ENCODE measurements around the gene ACKR3. TPM values are rescaled to one million over a fixed set of nuclear protein-coding genes. Genes with fewer than 3 reads are reported as not detected.

The ACKR3 gene
- total and polyA plus RNA-seq, 10 of the 15 experiments (the other 5 are each of a cell fraction or from before 2014, with no cell fraction given) = 3.0 to 154 (median 6.4) TPM

DNA sequence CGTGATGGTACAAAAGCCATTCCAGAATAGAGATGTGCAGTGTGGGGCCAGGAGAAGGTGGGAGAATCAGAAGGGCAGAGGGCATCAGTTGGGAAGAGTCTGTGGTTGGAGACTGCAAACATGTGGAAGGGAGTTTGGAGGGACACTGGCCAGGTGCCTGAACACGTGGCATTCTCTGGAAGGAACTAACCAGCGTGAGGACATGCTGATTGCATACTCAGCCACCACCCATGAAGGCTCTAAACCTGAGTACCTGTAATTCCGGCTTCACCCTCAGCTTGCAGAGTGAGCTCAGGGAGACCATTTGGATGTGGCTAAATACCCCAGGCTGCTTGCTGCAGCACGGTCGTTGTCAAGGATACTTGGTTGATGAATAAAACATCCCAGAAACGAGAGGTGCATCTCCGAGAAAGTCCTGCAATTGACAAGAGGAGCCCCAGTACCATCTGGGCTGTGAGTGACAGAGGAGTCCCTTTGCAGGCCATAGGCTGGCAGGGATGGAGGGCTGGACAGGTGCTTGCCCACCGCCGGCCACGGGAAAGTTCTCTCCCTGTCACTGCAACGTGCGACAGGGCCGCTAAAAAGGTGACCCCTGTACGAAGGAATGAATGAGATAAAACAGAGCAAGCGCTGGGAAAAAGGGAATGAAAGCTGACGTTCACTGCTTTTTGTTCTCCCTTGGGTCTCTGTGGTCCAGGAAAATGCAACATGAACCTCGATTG is 5.0 kb downstream of the ACKR3 start:
- CTCF ChIA-PET = interaction anchor here (1.9 kb wide), 1 partner anchor 62 kb away, joined by 7 read pairs; no protein-coding TSS in a partner anchor
- SMC1A ChIA-PET (ENCODE audit: uncharacterized antibody, unreplicated experiment) = interaction anchor here (1.0 to 1.2 kb wide), 2 partner anchors 24 to 61 kb away, joined by 3 read pairs; no protein-coding TSS in a partner anchor
- Histone ChIP-seq H3K27me3 (replicated peaks in 1 of 2; ENCODE audit: control insufficient read depth in 2 of 2, insufficient read depth in 2 of 2, low read length in 1 of 2) (no peaks in the 10 kb centered on the region), H3K4me2 (ENCODE audit: control insufficient read depth, insufficient read depth) (peak overlapping the region; percentile 41; the same call in 1 of the 2 replicates), H2AFZ (ENCODE audit: control insufficient read depth, low read depth, low read length) (no peak overlapping the region), H3K4me3 (peak overlapping the region; percentile 11; the same call in 1 of the 2 replicates), H3K9me3 (replicated peaks; ENCODE audit: control insufficient read depth, insufficient read depth, low read length) (no peaks in the 10 kb centered on the region), H3K36me3 (ENCODE audit: control insufficient read depth in 2 of 2, insufficient read depth in 2 of 2, low read length in 1 of 2) (no peaks in the 10 kb centered on the region; a peak in 1 of 4 replicates), H3K4me1 (ENCODE audit: control insufficient read depth, insufficient read depth, low read length) (peaks cover 9% of the 10 kb centered on the region), H3K27ac (ENCODE audit: control insufficient read depth, insufficient read depth) (no peak overlapping the region), H3K79me2 (ENCODE audit: control insufficient read depth, insufficient read depth, low read length) (peaks cover 32% of the 10 kb centered on the region), H4K20me1 (ENCODE audit: control insufficient read depth, insufficient read depth) (peaks cover 2% of the 10 kb centered on the region; the same call in 1 of the 2 replicates), H3K9ac (ENCODE audit: control insufficient read depth, insufficient read depth, low read length) (no peak overlapping the region)
- POLR2A ChIA-PET = no interaction called here
- in situ Hi-C loops (cut with MboI) = no loop called here
- FAIRE-seq = no peak
- intact Hi-C loops (cut with micrococcal nuclease; ENCODE audit: unreplicated experiment) = no loop called here
- RAD21 ChIA-PET (ENCODE audit: unreplicated experiment) = no interaction called here
- no TSS peak for BruUV-seq (replicated peaks)
- 74% methylated on average over 18 of the region's 18 CpGs for WGBS (ENCODE audit: insufficient coverage, insufficient replicate concordance, low lambda C conversion rate, missing lambda C conversion rate)
- no peak for DNase-seq (ENCODE audit: low read depth, low spot score)
- no peak for ATAC-seq
- no peak for TF ChIP-seq RAD21 (IDR thresholded peaks at IDR 0.05; ENCODE audit: insufficient read depth, low read depth, low read length)
- TF ChIP-seq MXI1 (IDR thresholded peaks at IDR 0.05; ENCODE audit: low read depth, low read length) = peak; percentile 50; the same call in 1 of the 2 replicates
- TF ChIP-seq TCF3 (IDR thresholded peaks at IDR 0.05; ENCODE audit: borderline replicate concordance, insufficient read depth, low read depth, low read length) = no peak
- TF ChIP-seq PAX5 (IDR thresholded peaks at IDR 0.05; ENCODE audit: borderline replicate concordance, low read depth, low read length) = no peak
- TF ChIP-seq STAT1 (conservative IDR thresholded peaks at IDR 0.05) = no peak
- TF ChIP-seq HDAC6 (IDR thresholded peaks at IDR 0.05; ENCODE audit: unreplicated experiment) = no peak

DNA sequence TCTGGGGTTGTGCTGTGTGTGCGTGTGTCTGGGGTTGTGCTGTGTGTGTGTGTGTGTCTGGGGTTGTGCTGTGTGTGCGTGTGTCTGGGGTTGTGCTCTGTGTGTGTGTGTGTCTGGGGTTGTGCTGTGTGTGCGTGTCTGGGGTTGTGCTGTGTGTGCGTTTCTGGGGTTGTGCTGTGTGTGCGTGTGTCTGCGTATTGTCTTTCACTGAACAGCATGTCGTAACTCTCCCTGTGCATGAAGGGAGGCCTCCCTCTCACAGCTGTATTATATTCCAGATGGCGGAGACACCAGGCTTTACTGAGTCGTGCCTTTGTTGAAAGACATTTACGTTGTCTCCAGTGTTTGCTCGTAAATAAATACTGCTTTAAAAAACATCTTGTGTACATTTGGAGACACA is 5.9 kb downstream of the ACKR3 start:
- H3K4me2 ChIP-seq (ENCODE audit: control insufficient read depth, insufficient read depth) = no peak overlapping the region
- no peaks in the 10 kb centered on the region for H3K27me3 ChIP-seq (replicated peaks in 1 of 2; ENCODE audit: control insufficient read depth in 2 of 2, insufficient read depth in 2 of 2, low read length in 1 of 2)
- H3K9me3 ChIP-seq (replicated peaks; ENCODE audit: control insufficient read depth, insufficient read depth, low read length) = no peaks in the 10 kb centered on the region; the same call in 2 of the 3 replicates
- ChIA-PET POLR2A (no interaction called here), CTCF (interaction anchor here (2.0 kb wide), 1 partner anchor 63 kb away, joined by 8 read pairs; no protein-coding TSS in a partner anchor), RAD21 (ENCODE audit: unreplicated experiment) (no interaction called here), SMC1A (ENCODE audit: uncharacterized antibody, unreplicated experiment) (interaction anchor here (1.1 kb wide), 1 partner anchor 62 kb away, joined by 4 read pairs; no protein-coding TSS in a partner anchor)
- DNase-seq (ENCODE audit: low read depth, low spot score) = no peak
- WGBS (ENCODE audit: insufficient coverage, insufficient replicate concordance, low lambda C conversion rate, missing lambda C conversion rate) = 86% methylated on average over 9 of the region's 11 CpGs
- intact Hi-C loops (cut with micrococcal nuclease; ENCODE audit: unreplicated experiment) = no loop called here
- no peak for TF ChIP-seq FOXM1 (IDR thresholded peaks at IDR 0.05; ENCODE audit: low read depth, low read length)
- TF ChIP-seq POU2F2 (IDR thresholded peaks at IDR 0.05; ENCODE audit: borderline replicate concordance, low read depth, low read length) = peak; percentile 16; the same call in 1 of the 3 replicates
- no peak for TF ChIP-seq FOXK2 (IDR thresholded peaks at IDR 0.05)
- no peak for TF ChIP-seq YY1 (IDR thresholded peaks at IDR 0.05; ENCODE audit: low read depth, low read length)
- TF ChIP-seq NR2C2 (IDR thresholded peaks at IDR 0.05; ENCODE audit: borderline replicate concordance, control insufficient read depth, insufficient read length, low read depth) = no peak
- no peak for TF ChIP-seq RELA (IDR thresholded peaks at IDR 0.05; ENCODE audit: borderline replicate concordance, partially characterized antibody)
- no peak for TF ChIP-seq DPF2 (IDR thresholded peaks at IDR 0.05)
- TF ChIP-seq TBL1XR1 (IDR thresholded peaks at IDR 0.05; ENCODE audit: low read depth, low read length) = no peak
- peak; percentile 68; the same call in 1 of the 2 replicates for TF ChIP-seq POLR2AphosphoS5 (IDR thresholded peaks at IDR 0.05; ENCODE audit: low read length)
- TF ChIP-seq POLR2AphosphoS2 (IDR thresholded peaks at IDR 0.05; ENCODE audit: low read depth, low read length) = no peak
- TF ChIP-seq, protein P1, sequence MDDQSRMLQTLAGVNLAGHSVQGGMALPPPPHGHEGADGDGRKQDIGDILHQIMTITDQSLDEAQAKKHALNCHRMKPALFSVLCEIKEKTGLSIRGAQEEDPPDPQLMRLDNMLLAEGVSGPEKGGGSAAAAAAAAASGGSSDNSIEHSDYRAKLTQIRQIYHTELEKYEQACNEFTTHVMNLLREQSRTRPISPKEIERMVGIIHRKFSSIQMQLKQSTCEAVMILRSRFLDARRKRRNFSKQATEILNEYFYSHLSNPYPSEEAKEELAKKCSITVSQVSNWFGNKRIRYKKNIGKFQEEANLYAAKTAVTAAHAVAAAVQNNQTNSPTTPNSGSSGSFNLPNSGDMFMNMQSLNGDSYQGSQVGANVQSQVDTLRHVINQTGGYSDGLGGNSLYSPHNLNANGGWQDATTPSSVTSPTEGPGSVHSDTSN (IDR thresholded peaks at IDR 0.05; ENCODE audit: insufficient replicate concordance, low read depth, low read length) = no peak
- H3K79me2 ChIP-seq (ENCODE audit: control insufficient read depth, insufficient read depth, low read length) = peaks cover 26% of the 10 kb centered on the region
- no TSS peak for BruUV-seq (replicated peaks)
- H3K4me3 ChIP-seq = no peak overlapping the region
- peaks cover 6% of the 10 kb centered on the region for H3K4me1 ChIP-seq (ENCODE audit: control insufficient read depth, insufficient read depth, low read length)
- in situ Hi-C loops (cut with MboI) = no loop called here
- FAIRE-seq = no peak
- no peak for ATAC-seq
- no peak overlapping the region for H3K27ac ChIP-seq (ENCODE audit: control insufficient read depth, insufficient read depth)
- H3K9ac ChIP-seq (ENCODE audit: control insufficient read depth, insufficient read depth, low read length) = no peak overlapping the region
- peaks cover 2% of the 10 kb centered on the region; the same call in 1 of the 2 replicates for H4K20me1 ChIP-seq (ENCODE audit: control insufficient read depth, insufficient read depth)
- H3K36me3 ChIP-seq (ENCODE audit: control insufficient read depth in 2 of 2, insufficient read depth in 2 of 2, low read length in 1 of 2) = peaks cover under 1 to 3% of the 10 kb centered on the region in 2 experiments; a peak in 3 of 4 replicates
- H2AFZ ChIP-seq (ENCODE audit: control insufficient read depth, low read depth, low read length) = no peak overlapping the region
